ENCODE measurements around the gene HRH2.
"Not testable (repeated sequence)": the region's sequence is repeated elsewhere in the genome, so short reads cannot be mapped to it uniquely, and the experiment has no call there.

HRH2 gene

DNA sequence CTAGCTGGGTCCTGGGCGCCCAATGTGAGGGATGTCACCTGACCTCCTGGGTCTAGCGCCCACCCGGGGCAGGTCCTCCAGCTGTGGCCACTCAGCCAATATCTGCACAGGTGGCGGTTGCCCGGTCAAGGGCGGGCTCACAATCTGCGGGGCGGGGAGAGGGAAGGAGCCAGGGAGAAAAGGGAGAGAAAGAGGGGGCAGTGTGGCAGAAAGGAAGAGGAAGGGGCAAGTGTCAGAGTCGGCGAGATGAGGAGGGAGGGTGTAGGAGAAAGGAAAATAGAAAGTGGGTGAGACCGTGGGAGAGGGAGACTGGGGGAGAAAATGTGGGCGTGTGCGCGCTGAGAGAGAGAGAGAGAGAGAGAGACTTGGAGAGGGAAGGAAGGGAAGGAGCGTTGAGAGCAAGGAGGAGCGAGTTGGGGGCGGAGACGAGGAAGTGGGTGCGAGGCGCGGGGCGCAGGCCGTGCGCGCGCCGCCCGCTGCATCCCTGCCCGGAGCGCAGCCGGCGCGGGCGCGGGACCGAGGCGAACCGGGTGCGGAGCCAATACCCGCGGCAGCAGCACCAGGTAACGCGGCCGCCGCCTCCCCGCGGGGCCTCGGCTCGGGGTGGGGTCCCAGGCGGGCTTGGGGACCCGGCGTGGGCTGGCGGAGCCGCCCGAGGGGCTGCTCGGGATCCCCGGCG, at the start of gene HRH2:
HRH2 (plus strand) TSS at position 479 of the 679 bp plus-strand sequence. CDS start 25,163 bp downstream, outside the sequence.
- DNase-seq, result no peak

GRCh38 chr5:175609526-175609925, 48.3 kb upstream of the HRH2 start:
- no peak for DNase-seq

- no peak for DNase-seq
Observed at GRCh38 chr5:175610381-175610780, 47.5 kb upstream of the HRH2 start.

GRCh38 chr5:175610898-175611297, 47.0 kb upstream of the HRH2 start:
- no peak for DNase-seq

GRCh38 chr5:175614223-175614815, 43.6 kb upstream of the HRH2 start:
- no peak for DNase-seq

DNA sequence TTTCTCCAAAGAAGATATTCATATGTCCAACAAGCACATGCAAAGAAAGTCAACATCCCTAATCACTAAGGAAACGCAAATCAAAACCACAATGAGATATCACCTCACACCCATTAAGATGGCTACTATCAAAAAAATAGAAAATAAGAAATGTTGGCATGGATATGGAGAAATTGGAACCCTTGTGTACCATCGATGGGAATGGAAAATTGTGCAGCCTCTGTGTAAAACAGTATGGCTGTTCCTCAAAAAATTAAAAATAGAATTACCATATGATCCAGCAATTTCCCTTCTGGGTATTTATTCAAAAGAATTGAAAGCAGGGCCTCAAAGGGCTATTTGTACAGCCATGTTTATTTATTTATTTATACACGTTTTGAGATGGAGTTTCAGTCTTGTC, 43.0 kb upstream of the HRH2 start:
- DNase-seq, result no peak

DNA sequence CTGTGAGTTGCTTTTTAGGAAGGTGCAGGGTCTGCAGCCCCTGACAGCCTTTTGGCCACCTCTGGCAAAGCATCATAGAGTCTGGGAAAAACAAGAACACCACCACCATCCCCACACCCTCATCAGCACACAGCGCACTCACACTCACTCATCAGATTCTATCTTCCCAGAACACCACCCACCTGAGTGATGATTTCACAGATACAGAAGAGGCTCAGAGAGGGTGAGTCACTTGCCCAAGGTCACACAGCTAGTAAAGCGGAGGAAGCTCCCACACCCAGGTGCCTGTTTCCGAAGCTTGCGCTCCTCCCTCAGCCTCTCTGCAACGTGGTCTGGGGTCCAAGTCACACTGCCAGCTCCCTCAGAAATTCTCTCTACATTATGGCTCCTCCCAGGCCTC, 41.8 kb upstream of the HRH2 start:
- DNase-seq, result no peak

- DNase-seq, result not testable (repeated sequence)
Observed at GRCh38 chr5:175616527-175616926, 41.3 kb upstream of the HRH2 start.

- DNase-seq, result no peak
Observed at GRCh38 chr5:175617447-175617846, 40.4 kb upstream of the HRH2 start.

DNA sequence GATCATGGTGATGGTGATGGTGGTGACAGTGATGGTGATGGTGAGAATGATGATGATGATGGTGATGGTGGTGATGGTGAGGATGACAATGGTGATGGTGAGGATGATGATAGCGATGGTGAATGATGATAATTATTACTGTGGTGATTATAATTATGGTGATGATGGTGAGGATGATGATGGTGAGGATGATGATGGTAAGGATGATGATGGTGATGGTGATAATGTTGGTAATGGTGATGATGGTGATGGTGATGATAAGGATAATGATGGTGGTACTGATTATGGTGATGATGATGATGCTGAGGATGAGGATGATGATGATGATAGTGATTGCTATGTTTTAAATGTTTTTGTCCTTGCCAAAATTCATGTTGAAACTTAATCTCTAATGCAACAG, 37.3 kb upstream of the HRH2 start:
- no peak for DNase-seq

- DNase-seq, result no peak
Observed at GRCh38 chr5:175621971-175622370, 35.9 kb upstream of the HRH2 start.

- no peak for DNase-seq
Observed at GRCh38 chr5:175623088-175623487, 34.8 kb upstream of the HRH2 start.

- no peak for DNase-seq
Observed at GRCh38 chr5:175624316-175624715, 33.6 kb upstream of the HRH2 start.

GRCh38 chr5:175627005-175627404, 30.9 kb upstream of the HRH2 start:
- DNase-seq, result no peak

- no peak for DNase-seq
Observed at GRCh38 chr5:175627739-175628138, 30.1 kb upstream of the HRH2 start.

DNA sequence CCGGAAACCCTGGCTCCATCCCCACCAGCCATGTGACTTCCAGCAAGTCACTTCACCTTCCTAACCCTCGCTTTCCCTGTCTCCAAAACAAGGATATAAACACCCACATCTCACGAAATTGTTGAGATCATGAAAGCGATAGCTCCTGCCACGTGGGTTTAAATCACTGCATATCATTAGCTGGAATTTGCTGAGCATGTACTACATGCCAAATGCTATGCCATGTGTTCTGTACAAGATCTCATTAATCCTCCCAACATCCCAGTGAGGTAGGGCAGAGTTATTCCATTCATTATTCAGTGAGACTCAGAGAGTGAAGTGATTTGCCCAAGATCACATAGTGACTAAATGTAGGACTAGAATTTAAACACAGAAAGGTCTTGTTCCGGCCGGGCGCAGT, 29.2 kb upstream of the HRH2 start:
- DNase-seq, result no peak

GRCh38 chr5:175629261-175629660, 28.6 kb upstream of the HRH2 start:
- no peak for DNase-seq

GRCh38 chr5:175629793-175630192, 28.1 kb upstream of the HRH2 start:
- no peak for DNase-seq

DNA sequence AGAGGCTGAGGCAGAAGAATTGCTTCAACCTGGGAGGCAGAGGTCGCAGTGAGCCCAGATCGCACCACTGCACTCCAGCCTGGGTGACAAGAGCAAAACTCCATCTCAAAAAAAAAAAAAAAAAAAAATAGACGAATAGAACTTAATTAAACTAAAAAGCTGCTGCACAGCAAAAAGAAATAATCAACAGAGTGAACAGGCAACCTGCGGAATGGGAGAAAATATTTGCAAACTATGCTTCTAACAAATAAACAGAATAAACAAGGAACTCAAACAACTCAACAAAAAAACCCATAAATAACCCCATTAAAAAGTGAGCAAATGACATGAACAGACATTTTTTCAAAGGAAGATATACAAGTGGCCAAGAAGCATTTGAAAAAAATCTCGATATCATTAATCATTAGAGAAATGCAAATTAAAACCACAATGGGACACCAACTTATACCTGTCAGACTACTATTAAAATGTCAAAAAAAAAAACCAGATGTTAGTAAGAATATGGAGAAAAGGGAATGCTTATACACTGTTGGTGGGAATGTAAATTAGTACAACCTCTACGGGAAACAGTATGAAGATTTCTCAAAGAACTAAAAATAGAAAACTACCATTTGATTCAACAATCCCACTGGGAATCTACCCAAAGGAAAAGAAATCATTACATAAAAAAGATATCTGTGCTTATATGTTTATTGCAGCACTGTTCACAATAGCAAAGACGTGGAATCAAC, 21.9 kb upstream of the HRH2 start:
- no peak for DNase-seq

DNA sequence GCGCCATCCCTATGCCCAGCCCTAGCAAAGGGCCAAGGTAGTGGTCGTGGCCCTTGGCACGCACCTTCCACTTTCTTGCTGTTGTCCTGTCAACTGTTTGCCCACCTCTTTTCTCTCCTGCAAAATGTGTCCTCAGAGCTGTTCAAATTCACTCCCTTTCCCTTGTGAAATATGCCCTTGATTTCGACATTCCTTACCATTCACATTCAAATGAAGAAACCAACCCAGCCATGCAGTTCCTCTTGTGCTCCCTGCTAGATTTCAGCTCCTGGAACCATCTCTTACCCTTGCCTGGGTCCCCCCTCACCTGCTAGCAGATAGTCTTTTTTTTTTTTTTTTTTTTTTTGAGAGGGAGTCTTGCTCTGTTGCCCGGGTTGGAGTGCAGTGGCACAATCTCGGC, 19.6 kb upstream of the HRH2 start:
- no peak for DNase-seq

DNA sequence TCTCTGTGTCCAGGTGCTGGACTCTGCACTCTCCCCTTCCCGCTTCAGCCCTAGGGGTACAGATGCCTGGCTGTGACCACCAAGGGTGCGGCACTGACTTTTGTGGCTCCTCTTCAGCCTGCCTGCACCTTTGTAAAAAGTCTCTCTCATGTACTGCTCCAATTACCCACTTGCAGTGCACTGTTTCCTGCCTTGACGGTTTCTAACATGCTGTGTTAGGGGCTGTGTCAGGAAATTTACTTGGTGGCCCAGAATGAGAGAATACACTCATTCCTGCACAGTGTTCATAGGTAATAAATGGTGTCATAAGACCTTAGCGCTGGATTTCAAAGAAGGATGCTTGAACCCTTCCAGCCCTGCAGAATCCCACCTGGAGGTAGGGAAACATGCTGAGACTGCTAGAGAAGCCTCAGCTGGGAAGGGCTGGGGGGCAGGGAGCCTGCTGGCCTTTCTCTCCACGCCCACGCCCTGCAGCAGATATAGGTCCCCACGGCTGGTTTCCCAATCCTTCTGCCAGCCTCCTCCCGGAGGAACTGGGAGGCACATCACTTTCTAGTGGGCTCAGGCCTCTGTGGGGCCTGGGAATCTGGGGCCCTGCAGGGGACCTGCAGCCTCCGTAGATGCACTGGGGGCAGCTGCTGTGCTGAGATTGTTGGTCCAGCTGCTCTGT, 17.6 kb upstream of the HRH2 start:
- no peak for DNase-seq

GRCh38 chr5:175642998-175643397, 14.9 kb upstream of the HRH2 start:
- DNase-seq, result no peak

DNA sequence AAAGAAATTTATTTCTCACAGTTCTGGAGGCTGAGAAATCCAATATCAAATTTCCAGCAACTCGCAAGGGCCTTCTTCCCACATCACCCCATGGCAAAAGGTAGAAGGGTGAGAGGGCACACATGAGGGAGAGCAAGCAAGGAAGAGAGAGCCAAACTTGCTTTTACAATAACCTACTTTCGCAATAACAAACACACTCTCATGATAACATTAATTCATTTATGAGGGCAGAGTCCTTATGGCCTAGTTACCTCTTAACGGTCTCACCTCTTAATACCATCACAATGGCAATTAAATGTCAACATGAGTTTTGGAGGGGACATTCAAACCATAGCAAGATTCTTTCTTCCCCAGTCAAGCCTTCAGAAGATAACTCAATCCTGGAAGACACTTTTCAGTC, 11.6 kb upstream of the HRH2 start:
- DNase-seq, result no peak

- no peak for DNase-seq
Observed at GRCh38 chr5:175649967-175650366, 7.9 kb upstream of the HRH2 start.
